ENCODE data around the gene MTF1. TPM values are rescaled to one million over a fixed set of nuclear protein-coding genes. Genes with fewer than 3 reads are reported as not detected.
A peak's percentile ranks its signal among the peaks of the same experiment; 100 is the strongest.

The MTF1 gene
- total RNA-seq, 3 donors from 2014 or later (not counting 1 experiment from before 2014, with no cell fraction given): 31.2 to 35.6 (median 32.7) TPM

- H3K27ac Mint-ChIP-seq: no peak overlapping the region
- H3K9me3 Mint-ChIP-seq: no peaks in the 10 kb centered on the region
- ATAC-seq (no peak), DNase-seq (no peak)
- intact Hi-C loops (cut with micrococcal nuclease): no loop called here
- peaks cover 8 to 11% of the 10 kb centered on the region in 2 donors for H3K27me3 Mint-ChIP-seq (ENCODE audit: low read depth in 2 of 2)
- WGBS (ENCODE audit: insufficient coverage): 92% methylated on average over 3 of the region's 3 CpGs
- H3K4me3 ChIP-seq (ENCODE audit: low read length): no peak overlapping the region
- H3K4me1 ChIP-seq (ENCODE audit: control insufficient read depth, insufficient read depth, low read length): peaks cover 18% of the 10 kb centered on the region
- TF ChIP-seq CTCF (IDR thresholded peaks at IDR 0.05): no peak
- H3K4me3 Mint-ChIP-seq: no peak overlapping the region
- H3K4me1 Mint-ChIP-seq: peaks cover 15 to 22% of the 10 kb centered on the region in 2 donors
- peaks cover 6% of the 10 kb centered on the region for H3K36me3 Mint-ChIP-seq
- no peak overlapping the region for H3K27ac ChIP-seq (ENCODE audit: low read length)
- peaks cover 22% of the 10 kb centered on the region for H3K36me3 ChIP-seq (ENCODE audit: control insufficient read depth, insufficient read depth, low read length)
- H3K27me3 ChIP-seq (ENCODE audit: control insufficient read depth, insufficient read depth, low read length): peaks cover 10% of the 10 kb centered on the region
- H3K9me3 ChIP-seq (ENCODE audit: control insufficient read depth, insufficient read depth, low read length): no peaks in the 10 kb centered on the region
Measured at GRCh38 chr1:37797750-37798345, 61.5 kb downstream of the MTF1 start.

- peak overlapping the region; percentile 87 for H3K4me3 Mint-ChIP-seq
- no peak overlapping the region for H3K27ac ChIP-seq (ENCODE audit: low read length)
- no peak overlapping the region for H3K4me3 ChIP-seq (ENCODE audit: low read length)
- WGBS (ENCODE audit: insufficient coverage): 45% methylated on average over 22 of the region's 22 CpGs
- peaks cover 11 to 18% of the 10 kb centered on the region in 2 donors for H3K4me1 Mint-ChIP-seq
- H3K9me3 ChIP-seq (ENCODE audit: control insufficient read depth, insufficient read depth, low read length): no peaks in the 10 kb centered on the region
- intact Hi-C loops (cut with micrococcal nuclease): no loop called here
- TF ChIP-seq CTCF (IDR thresholded peaks at IDR 0.05): no peak
- H3K27ac Mint-ChIP-seq: no peak overlapping the region
- peak in 2 of 3 donors; percentile 37 to 58 for ATAC-seq
- DNase-seq: peak; percentile 36 to 63
- H3K9me3 Mint-ChIP-seq: no peaks in the 10 kb centered on the region
- H3K36me3 ChIP-seq (ENCODE audit: control insufficient read depth, insufficient read depth, low read length): peaks cover 12% of the 10 kb centered on the region
- H3K4me1 ChIP-seq (ENCODE audit: control insufficient read depth, insufficient read depth, low read length): peaks cover 18% of the 10 kb centered on the region
- peaks cover 28% of the 10 kb centered on the region in 2 donors for H3K27me3 Mint-ChIP-seq (ENCODE audit: low read depth in 2 of 2)
- H3K36me3 Mint-ChIP-seq: no peaks in the 10 kb centered on the region
- H3K27me3 ChIP-seq (ENCODE audit: control insufficient read depth, insufficient read depth, low read length): peaks cover 10% of the 10 kb centered on the region
Measured at GRCh38 chr1:37795340-37796125, 63.9 kb downstream of the MTF1 start.

GRCh38 chr1:37794372-37795339 is 64.7 kb downstream of the MTF1 start:
- Histone ChIP-seq H3K27me3 (ENCODE audit: control insufficient read depth, insufficient read depth, low read length) (peaks cover 10% of the 10 kb centered on the region), H3K27ac (ENCODE audit: low read length) (no peak overlapping the region), H3K36me3 (ENCODE audit: control insufficient read depth, insufficient read depth, low read length) (peaks cover 4% of the 10 kb centered on the region), H3K9me3 (ENCODE audit: control insufficient read depth, insufficient read depth, low read length) (no peaks in the 10 kb centered on the region), H3K4me3 (ENCODE audit: low read length) (peak overlapping the region; percentile 35), H3K4me1 (ENCODE audit: control insufficient read depth, insufficient read depth, low read length) (peaks cover 18% of the 10 kb centered on the region)
- H3K27ac Mint-ChIP-seq: no peak overlapping the region
- no peaks in the 10 kb centered on the region for H3K36me3 Mint-ChIP-seq
- DNase-seq: no peak
- WGBS (ENCODE audit: insufficient coverage): 11% methylated on average over 59 of the region's 59 CpGs
- H3K4me3 Mint-ChIP-seq: peak overlapping the region; percentile 87
- TF ChIP-seq CTCF (IDR thresholded peaks at IDR 0.05): no peak
- H3K27me3 Mint-ChIP-seq (ENCODE audit: low read depth in 2 of 2): peaks cover 33 to 35% of the 10 kb centered on the region in 2 donors
- H3K4me1 Mint-ChIP-seq: peaks cover 11 to 18% of the 10 kb centered on the region in 2 donors
- no peaks in the 10 kb centered on the region for H3K9me3 Mint-ChIP-seq
- intact Hi-C loops (cut with micrococcal nuclease): no loop called here
- ATAC-seq: peak in 2 of 3 donors; percentile 18 to 39
